GM18505 (cell line): ENCODE data around the gene KRT20.
"Not testable (repeated sequence)": the region's sequence is repeated elsewhere in the genome, so short reads cannot be mapped to it uniquely, and the experiment has no call there.

Source experiments
- ATAC-seq: cut with Tn5 transposase; IDR thresholded peaks from one replicate; pipeline ENCODE4 v1.9.1; 2021; ENCODE audit not compliant: unreplicated experiment
- POLR2A ChIP-seq: IDR thresholded peaks from 4 replicates; pipeline ENCODE4 v1.6.1; 2011; ENCODE audit warnings: borderline replicate concordance; ENCODE audit not compliant: insufficient read depth, insufficient read length; ENCODE audit errors: extremely low read depth

The KRT20 gene, protein sequence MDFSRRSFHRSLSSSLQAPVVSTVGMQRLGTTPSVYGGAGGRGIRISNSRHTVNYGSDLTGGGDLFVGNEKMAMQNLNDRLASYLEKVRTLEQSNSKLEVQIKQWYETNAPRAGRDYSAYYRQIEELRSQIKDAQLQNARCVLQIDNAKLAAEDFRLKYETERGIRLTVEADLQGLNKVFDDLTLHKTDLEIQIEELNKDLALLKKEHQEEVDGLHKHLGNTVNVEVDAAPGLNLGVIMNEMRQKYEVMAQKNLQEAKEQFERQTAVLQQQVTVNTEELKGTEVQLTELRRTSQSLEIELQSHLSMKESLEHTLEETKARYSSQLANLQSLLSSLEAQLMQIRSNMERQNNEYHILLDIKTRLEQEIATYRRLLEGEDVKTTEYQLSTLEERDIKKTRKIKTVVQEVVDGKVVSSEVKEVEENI

DNA sequence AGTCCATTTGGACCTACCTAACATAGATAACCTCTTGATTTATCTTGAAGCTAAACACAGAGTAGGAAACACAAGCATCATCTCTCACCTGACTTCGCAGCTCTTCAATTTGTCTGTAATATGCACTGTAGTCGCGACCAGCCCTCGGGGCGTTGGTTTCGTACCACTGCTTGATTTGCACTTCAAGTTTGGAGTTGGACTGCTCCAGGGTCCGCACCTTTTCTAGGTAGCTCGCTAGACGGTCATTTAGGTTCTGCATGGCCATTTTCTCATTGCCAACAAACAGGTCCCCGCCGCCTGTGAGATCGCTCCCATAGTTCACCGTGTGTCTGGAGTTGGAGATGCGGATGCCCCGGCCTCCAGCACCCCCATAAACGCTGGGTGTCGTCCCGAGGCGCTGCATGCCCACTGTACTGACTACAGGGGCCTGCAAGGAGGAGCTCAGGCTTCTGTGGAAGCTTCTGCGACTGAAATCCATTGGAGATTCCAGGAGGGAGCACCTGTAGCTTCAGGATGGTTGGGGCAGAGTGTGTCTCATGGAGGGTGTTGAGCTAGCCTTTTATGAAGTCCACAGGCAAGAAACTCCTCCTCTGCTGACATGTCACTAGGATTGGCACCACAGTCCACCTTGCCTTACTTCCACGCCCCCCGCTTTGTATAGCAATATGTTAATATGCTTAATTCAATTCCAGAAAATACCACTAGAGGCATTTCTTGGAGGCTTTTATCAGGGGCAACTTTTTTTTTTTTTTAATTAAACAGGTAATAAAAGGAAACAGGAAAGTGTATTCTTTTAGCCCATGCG lies at the start of gene KRT20:
Gene KRT20, minus strand, starts transcription at position 535 of the 805 bp plus-strand sequence. Its CDS starts 57 bp downstream, at position 478.
- TF ChIP-seq POLR2A = no peak

DNA sequence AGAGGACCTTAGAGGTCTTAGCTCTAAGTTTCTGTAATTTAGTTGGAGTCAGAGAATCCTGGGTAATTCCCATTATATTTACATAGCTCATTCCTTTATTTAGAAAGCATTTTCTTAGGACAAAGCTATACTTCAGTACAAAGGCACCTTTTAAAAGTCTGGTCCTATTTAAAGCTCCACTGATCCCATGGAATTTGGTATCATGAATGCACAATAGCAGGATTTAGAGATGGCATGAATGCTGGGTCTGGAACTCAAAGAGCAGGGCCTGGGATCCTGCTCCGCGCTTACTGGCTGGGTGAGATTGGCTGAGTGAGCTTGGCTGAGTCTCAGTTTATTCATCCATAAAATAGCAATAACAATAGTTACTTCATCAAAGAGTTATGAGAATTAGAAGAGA lies 47.6 kb upstream of the KRT20 start:
- ATAC-seq = no peak
- TF ChIP-seq POLR2A = no peak

More for the DNA sequence above, at the start of gene KRT20:
- no peak for ATAC-seq

DNA sequence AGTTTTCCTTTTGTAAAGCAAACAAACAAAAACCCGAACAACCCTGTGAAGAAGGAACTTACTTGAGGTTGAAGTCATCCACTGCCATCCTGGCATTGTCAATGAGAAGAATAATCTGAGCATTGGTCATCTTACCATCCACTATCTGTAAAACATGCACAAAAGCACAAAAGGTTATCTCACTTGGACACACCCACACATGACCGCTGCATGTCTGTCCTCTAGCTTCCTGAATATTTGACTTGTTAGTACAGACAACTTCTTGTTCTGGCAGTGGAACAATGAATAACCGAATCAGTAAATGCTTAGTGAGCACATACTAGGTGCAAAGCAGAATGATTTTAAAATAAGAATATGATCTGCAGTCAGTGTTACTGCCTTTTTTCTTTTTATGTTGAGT lies 46.3 kb upstream of the KRT20 start:
- ATAC-seq = no peak
- TF ChIP-seq POLR2A = no peak

DNA sequence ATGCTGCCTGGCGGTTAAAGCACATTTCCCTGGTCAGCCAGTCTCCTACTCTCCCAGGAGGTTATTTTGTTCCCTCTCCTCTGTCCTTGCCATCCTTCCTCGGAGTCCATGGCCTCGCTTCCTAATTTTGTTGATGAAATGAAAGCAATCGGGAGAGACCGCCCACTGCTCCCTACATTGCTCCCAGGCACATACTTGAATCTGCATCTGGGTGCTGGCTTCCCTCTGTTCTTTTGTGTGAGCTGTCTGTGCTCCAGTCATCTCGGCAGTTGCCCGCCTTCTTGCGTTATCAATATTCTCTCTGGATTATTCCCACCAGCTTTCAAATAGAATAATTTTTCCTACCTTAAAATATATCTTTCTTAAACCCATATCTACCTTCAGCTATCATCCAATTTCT lies 41.3 kb upstream of the KRT20 start:
- TF ChIP-seq POLR2A = no peak
- no peak for ATAC-seq

DNA sequence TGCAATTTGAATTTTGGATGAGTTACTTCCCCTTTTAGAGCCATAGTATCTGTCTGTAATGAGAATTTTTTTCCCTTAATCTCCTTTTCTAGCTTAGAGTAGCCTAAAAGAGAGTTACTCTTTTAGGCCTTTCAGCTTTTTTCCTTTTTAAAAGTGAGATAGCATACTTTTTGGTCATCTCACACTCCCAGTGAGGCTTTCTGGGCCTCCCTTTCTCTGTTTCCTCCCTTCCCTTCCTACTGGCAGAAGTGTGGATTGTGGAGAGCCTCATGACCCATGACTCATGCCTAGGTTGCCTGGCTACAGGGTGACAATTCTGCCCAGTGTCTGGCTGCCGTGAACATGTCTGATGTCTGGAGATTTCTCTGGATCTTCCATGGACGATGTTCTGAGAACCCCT lies 37.2 kb upstream of the KRT20 start:
- no peak for ATAC-seq
- no peak for TF ChIP-seq POLR2A

DNA sequence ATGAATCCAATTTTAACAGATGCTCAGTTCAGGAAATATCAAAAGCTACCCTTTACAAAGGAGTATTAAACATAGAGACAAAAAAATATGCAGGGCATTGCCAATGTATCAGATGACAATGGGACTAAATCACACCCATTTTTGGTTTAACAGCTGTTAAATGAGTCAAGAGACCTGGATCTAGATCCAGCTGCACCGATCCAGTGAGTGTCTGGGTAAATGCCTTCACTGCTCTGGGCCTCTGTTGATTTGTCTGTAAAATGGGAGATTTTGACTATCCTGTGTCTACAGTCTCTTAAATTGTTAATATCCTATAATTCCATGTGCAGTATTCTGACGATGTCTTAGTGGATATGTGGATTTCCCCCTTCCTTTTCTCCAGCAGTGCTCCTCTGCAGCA lies 36.0 kb upstream of the KRT20 start:
- TF ChIP-seq POLR2A = no peak
- ATAC-seq = no peak

DNA sequence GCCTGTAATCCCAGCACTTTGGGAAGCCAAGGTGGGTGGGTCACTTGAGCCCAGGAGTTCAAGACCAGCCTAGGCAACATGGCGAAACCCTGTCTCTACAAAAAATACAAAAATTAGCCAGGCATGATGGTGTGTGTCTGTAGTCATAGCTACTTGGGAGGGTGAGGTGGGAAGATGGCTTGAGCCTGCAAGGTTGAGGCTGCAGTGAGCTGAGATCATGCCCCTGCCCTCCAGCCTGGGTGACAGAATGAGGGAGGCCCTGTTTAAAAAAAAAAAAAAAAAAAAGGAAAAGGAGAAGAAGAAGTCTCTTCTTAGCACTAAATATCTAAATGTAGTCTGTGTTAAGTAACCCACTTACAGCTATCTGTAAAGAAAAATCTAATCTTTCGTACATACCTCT lies 32.1 kb upstream of the KRT20 start:
- ATAC-seq = not testable (repeated sequence)

DNA sequence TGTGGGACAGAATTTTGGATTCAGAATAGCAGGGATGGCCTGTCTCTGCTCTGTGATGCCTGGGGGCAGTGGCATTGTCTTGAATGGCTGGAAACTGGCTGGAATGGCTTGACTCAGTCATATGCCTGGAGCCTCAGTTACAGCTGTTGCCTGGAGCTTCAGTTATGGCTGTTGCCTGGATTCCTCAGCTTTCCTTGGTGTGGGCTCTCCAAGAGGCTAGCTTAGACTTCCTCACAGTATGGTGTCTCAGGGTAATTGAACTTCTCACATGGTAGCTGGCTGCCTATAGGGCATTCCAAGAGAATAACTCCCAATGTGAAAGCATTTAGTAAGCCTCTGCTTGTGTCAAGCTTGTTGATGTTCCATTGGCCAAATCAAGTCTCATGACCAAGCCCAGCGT lies 31.3 kb upstream of the KRT20 start:
- no peak for TF ChIP-seq POLR2A

DNA sequence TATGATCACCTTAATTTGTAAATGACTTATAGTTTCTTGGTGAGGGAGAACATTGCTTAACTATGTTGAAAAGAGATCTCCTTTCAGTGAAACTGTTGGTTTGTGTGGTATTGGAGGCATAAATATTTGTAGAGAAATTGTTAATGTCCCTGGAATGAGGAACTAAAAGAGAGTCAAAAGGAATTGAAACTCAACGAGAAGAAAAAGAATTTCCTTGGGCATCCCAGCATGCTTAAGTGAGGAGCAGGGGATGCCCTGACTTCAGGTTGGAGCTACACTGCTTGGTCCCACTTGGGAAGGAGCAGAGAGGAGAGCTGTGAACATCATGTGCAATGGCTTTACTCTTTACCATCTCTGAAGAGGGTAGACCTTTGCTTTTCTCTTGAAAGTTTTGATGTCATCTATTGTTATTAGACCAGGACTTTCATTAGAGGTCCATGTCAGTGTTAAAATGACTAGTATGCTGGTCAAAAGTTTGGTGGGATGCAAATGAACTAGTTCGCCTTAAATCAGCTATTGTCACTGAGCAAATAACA lies 30.7 kb upstream of the KRT20 start:
- no peak for TF ChIP-seq POLR2A
- ATAC-seq = no peak

More for the DNA sequence above, 31.3 kb upstream of the KRT20 start:
- no peak for ATAC-seq

DNA sequence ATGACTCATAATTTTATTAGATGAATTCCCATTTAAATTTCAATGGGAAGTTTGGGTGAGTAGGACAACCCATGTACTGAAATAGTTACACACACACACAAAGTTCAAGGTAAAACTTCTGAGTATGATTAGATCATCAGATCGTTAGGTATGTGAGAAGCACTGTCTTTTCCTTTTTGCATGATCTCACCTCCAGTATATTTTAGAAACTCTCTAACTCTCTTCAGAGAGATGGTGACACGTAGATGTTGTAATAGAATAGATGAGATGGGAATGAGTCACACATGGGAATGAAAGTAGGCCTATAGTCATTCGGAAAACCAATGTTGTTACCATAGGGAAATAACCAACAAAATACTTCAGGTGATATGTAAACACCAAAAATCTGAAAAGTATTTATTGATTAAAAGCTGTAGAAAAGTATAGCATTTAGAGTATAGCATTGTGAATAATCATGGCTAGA lies 30.2 kb upstream of the KRT20 start:
- no peak for ATAC-seq

DNA sequence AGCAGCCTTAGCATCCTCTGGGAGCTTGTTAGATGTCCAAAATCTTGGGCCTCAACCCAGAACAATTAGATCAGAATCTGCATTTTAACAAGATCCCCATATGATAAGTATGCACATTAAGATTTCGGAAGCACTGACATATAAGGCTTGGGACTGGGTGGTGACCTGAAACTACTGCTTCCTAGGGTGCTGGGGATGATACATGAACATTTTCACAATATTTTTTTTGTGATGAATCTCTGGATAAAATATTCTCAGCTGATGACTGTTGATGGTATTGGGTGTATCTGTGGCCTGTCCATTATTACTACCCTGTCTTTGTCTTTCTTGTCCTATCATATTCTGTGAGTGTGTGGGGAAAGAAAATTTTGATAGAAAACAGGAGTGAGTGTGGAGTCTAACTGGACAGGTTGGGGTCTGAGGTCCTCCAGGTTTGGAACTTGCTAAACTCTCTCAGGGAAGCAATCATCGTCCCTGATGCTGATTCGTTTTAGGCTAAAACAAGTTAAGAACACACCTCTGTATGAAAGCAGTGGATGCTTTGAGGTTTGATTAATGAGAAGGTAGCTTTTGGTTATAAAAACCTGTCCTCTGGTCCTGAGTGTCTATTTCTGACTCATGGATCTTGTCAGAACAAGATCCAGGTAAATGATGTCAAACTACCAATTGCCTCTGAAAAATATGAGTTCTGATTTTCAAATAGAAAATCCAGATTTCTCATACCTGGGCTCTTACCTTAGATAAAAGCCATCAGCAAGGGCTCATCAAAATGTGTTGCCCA lies 29.2 kb upstream of the KRT20 start:
- no peak for TF ChIP-seq POLR2A
- ATAC-seq = no peak

More for the DNA sequence above, 30.2 kb upstream of the KRT20 start:
- no peak for TF ChIP-seq POLR2A

DNA sequence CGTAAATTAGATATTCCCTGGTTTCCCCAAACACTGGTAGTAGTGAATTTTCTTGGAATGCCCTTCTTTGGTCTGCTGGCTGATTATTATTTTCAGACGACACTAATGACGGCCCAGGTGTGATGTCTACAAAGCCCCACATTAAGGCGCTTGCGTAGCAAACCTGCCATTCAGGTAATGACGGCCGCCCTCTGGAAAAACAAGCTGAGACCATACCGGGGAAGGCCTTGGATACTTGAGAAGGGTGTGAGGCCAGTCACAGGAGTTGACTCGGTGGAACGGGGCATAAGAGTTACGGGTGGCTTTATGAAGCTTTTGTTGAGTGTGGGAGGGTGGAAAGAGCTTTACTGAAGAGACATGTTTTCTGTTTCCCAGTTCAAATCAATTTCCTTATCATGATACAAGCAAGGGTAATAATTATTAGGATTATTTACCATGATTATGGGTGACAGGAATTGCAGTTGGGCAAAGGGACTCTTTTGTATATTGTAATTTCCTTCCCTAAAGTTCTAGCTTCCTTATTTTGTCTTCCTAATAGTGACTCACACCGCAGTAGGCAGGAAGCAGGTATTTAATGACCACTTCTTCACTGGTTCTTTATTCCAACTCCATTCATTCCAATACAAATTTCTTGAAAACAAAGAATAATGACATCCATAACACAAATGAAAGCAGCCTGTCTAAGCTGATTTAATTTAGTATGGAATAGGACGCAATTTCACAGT lies 27.6 kb upstream of the KRT20 start:
- no peak for TF ChIP-seq POLR2A
- no peak for ATAC-seq
